HG03439 (cell line): Measurements from ENCODE around the gene SLC9A3.
"Not testable (repeated sequence)": the region's sequence is repeated elsewhere in the genome, so short reads cannot be mapped to it uniquely, and the experiment has no call there.

Source experiments
- ATAC-seq: cut with Tn5 transposase; IDR thresholded peaks from one replicate; pipeline ENCODE4 v1.9.1; 2021; ENCODE audit warnings: mild to moderate bottlenecking, moderate library complexity; ENCODE audit not compliant: unreplicated experiment

The SLC9A3 gene

GRCh38 chr5:492314-492893 is 31.8 kb downstream of the SLC9A3 start:
- no peak for ATAC-seq

DNA sequence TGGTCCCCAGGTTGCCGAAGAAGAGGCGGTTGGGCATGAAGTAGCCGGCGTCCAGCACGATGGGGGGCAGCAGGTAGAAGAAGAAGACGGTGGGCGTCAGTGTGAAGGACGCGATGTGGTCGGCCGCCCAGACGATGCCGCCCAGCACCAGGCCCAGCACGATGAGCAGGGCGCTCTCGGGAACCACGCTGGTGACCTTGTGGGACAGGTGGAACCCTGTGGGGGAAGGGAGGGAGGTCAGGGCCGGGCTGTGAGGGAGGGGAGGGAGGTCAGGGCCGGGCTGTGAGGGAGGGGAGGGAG is 32.4 kb downstream of the SLC9A3 start:
- no peak for ATAC-seq

DNA sequence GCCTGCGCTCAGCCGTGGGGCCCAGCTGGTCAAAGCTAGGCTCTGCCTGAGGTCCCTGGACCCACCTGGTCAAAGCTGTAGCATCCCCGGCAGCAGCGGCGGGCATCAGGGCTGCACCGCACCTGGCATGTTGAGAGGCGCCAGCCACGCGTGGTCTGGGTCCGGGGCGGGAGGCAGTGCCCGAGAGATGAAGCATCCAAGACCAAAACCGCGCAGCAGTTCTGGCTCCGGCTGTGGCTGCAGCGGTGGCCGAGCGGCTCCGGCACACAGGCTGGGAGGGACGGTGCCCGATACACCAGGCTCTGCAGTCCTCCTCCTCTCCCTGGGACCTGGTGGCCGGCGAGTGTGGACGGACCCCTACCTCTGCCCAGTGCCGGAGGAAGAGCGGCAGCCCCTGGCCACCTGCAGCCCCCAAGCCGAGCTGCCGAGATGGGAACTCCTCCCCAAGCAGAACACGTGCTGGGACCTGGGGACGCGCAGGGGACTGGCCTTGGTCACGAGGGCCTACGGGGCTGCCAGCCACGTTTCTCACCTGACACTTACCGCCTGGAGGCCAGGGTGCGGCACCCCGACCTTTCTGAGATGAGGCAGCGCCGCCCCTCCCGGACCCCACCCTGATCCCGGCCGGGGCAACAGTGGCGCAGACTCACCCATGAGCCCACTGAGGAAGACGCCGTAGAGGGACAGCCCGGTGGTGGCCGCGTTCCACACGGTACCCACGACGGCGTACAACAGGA is 33.0 kb downstream of the SLC9A3 start:
- ATAC-seq, result no peak

DNA sequence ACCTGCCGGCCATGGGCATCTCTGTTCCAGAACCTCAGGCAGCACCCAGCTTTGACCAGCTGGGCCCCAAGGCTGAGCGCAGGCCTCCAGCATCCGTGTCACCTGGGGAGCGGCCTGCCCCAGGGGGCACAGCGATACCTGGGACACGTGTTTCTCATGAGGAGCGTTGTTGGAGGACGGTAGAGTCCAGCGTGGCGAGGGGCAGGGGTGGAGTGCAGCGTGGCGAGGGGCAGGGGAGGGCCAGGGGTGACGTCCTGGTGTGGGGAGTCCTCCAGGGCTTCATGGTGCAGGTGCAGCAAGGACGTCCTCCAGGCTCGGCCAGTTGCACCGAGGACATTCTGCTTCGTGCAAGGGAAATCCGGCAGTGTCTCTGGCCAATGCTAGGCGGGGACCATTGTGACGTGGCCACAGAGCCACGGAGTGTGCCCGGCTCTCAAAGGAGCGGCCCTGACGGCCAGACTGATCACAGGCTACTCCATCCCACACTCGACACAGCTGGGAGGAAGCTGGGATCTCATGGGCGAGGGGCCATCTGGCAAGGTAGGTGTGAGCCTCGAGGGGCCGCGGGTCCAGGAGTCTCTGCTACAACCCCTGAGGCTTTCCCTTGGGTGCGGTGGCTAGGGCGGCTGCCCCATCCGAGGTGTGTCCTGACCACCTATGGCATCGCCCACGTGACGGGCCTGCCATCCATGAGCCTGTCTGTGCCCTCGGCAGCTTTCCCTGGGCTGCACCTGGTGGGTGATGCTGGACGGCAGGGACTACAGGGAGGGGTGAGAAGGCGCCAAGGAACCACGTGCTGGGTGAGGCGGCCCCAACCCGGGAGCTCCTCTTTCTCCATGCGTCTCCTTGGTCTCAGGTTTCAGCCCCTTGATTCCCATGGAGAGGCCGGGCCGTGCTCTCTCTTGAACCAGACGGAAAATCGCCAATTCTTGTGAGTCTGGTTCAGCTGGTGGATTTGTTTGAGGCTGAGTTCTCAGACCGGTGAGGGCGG is 33.8 kb downstream of the SLC9A3 start:
- no peak for ATAC-seq

- ATAC-seq, result no peak
Measured at GRCh38 chr5:489689-490080, 34.6 kb downstream of the SLC9A3 start.

- no peak for ATAC-seq
Measured at GRCh38 chr5:488744-489688, 35.2 kb downstream of the SLC9A3 start.

- no peak for ATAC-seq
Measured at GRCh38 chr5:488241-488640, 36.0 kb downstream of the SLC9A3 start.

GRCh38 chr5:486597-486996 is 37.7 kb downstream of the SLC9A3 start:
- not testable (repeated sequence) for ATAC-seq

GRCh38 chr5:485946-486491 is 38.2 kb downstream of the SLC9A3 start:
- ATAC-seq, result no peak

GRCh38 chr5:485113-485945 is 38.9 kb downstream of the SLC9A3 start:
- no peak for ATAC-seq

DNA sequence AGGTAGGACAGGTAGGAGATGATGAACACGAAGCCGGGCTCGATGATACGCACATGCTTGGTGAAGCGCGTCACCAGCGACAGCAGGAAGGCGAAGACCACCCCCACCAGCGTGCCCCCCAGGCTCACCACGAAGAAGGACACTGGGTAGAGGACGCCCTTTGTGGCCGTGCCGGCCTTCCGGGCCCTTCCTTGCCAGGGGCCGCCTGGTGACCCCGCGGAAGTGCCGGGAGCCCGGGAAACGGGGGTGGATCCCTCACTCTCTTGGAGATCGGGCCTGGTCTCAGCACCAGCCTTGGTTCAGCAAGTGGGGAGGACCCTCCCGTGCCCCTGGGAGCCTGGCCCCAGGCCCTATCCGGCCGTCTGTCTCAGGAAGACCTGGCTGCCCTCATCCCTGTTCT is 39.7 kb downstream of the SLC9A3 start:
- no peak for ATAC-seq

DNA sequence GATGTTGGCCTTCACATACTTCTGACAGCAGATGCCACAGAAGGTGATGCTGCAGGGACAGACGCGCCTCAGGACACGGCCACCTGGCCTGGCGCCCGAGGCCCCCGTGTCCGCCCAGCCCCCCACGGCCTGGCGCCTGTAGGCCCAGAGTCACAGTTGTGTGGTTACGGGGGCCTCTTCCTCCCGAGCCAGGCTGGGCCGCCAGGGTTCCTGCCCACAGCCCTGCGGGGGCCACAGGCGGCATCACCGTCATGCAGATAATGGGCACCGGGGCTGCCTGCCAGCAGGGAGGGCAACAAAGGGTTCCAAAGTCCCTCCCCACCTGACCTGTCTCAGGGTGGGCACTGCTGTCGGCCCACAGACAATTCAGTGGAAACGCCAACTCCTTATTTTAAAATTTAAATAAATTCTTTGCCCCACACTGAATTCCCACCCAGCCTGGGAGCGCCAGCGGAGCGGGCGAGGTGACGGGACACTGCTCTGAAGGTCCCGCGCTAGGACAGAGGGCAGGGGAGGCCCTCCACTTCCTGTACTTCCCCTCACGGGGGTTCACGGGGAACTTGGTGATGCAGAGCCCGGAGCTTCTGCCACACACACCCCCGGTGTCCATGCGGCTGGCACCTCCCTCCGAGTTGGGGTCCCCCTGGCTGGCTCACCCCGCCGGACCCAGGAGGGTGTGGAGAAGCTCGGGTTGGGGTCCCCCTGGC is 40.7 kb downstream of the SLC9A3 start:
- ATAC-seq, result no peak

- no peak for ATAC-seq
Measured at GRCh38 chr5:483011-483410, 41.2 kb downstream of the SLC9A3 start.

- ATAC-seq, result no peak
Measured at GRCh38 chr5:482506-482905, 41.7 kb downstream of the SLC9A3 start.

GRCh38 chr5:482021-482420 is 42.2 kb downstream of the SLC9A3 start:
- ATAC-seq, result no peak

DNA sequence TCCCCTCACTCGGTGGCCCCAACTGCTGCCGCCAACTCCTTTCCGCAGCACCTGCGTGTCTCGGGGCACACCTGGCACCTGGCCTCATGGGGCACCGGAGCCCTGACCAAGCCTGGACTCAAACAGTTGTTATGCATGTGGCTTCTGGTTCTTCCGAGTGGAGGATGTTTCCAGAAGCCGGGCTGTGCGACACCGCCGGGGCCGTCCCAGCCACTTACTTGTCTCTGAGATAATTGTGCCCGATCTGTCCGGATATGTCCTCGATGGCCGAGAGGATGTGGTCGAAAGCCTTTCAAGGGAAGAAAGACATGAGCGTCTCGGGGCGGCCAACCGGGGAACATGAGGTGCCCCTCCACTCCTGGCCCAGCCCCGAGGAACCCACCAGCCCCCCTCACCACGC is 42.9 kb downstream of the SLC9A3 start:
- no peak for ATAC-seq

DNA sequence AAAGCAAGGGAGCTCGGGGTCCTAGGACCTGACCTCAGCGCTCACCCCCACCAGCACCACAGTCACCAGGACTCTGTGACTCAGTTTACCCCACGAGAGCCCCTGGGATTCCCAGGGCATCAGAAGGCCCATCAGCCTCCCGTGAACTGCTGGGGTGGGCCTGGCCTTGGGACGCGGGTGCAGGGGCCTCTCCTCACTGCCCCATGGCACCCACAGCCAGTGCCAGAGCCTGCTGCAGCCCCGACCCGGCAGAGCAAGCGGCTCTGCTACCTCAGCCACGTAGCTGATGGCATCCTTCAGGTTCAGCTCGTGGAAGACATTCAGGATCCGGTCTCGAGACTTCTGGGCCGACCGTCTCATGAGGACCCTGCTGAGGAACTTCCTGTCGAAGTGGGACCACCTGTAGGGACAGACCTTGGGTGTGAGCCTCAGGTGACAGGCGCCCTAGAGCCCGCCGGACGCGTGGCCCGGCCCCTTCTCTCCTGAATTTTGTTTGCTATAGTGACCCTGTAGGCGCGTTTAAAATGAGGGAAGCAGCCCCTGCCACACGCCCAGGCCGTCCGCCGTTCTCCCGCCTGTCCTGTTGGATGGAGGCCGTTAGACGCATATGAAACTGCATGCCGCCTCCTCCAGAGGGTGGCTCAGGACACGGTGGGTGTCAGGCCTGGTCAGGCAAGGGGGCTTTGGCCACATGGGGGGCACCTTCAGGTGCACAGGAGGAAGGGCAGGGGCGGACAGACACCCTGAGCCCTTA is 44.5 kb downstream of the SLC9A3 start:
- ATAC-seq, result no peak

DNA sequence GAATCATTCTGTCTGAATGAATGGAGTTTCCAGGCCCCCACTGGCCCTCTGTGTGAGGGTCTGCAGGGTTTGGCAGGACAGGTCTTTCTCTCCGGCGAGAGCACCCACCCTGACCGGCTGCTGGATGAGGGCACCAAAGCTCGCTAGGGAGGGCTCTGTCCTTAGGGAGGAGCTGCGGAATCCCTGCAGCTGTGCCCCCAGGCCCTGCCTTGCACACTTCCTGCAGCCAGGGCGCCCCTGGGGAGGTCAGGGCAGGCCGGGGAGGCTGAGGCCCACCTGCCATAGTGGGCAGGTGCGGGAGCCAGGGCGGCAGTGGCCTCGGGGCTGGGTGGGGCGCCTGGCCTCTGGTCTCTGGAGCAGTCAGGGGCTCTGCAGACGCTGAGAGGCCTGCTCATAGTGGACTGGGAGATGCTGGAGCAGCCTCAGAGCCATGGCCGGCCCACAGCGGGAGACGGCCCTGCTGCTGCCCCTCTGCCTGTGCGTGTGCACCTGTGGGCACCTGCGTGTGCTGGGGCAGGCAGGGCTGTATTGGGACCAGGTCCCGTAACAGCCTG is 45.2 kb downstream of the SLC9A3 start:
- no peak for ATAC-seq
